NB4 (cell line): ENCODE results near the gene BRICD5.
A peak's percentile ranks its signal among the peaks of the same experiment; 100 is the strongest.

ENCODE experiments used
- DNase-seq: peaks from one replicate; pipeline ENCODE4 v3.0.0; 2010; ENCODE audit warnings: low read depth
- H3K4me3 ChIP-seq: one replicate; pipeline ENCODE4 v1.5.1; 2011; ENCODE audit warnings: mild to moderate bottlenecking, low read depth, low read length, moderate library complexity
- MYC ChIP-seq: IDR thresholded peaks from 2 replicates; pipeline ENCODE4 v1.6.1; 2011; ENCODE audit warnings: low read depth, low read length
- POLR2A ChIP-seq: IDR thresholded peaks from 2 replicates; pipeline ENCODE4 v1.6.1; 2011; ENCODE audit warnings: mild to moderate bottlenecking; ENCODE audit not compliant: insufficient read length; ENCODE audit errors: extremely low read depth
- TF ChIP-seq, protein P1 (sequence below): IDR thresholded peaks from one replicate; pipeline ENCODE4 v1.5.1; 2012; ENCODE audit warnings: low read depth, low read length
- TF ChIP-seq, protein P2 (sequence below): IDR thresholded peaks from 2 replicates; pipeline ENCODE4 v1.6.1; 2011; ENCODE audit warnings: low read depth, low read length

BRICD5 gene

DNA sequence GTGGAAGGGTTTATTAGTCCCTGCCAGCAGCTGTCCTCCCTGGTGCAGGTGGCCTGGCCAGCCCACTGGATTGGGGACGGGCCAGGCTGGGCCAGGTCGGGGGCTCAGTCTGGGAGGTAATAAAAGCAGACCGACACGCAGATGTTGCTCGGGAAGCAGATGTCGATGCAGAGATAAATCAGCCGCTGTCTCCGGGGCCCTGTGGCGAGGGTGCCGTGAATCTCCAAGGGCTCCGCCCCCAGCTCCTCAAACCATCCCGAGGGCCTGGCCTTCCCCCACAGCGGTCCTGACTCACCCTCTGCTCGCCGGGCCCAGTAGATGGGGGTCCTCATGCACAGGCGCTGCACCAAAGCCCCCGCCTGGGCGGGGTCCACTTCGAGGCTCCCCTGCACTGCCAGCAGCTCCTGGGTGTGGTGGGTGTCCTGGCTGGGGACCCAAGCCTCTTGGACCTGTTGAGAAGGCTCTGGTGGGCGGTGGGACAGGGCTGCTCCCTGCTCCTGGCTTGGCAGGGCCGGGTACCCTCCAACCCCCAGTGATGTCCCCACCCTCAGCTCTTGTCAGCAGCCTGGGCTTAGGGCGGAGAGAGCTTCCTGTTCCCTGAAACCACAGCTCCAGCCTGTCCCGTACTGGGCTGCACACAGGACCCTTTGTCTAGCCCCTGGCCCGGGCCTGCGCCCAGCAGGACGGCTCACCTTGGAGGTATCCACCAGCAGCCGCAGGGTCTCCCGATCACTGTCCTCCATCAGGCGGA lies 1.2 kb downstream of the BRICD5 start:
- no peak for DNase-seq
- H3K4me3 ChIP-seq: no peak overlapping the region
- TF ChIP-seq, protein P1, sequence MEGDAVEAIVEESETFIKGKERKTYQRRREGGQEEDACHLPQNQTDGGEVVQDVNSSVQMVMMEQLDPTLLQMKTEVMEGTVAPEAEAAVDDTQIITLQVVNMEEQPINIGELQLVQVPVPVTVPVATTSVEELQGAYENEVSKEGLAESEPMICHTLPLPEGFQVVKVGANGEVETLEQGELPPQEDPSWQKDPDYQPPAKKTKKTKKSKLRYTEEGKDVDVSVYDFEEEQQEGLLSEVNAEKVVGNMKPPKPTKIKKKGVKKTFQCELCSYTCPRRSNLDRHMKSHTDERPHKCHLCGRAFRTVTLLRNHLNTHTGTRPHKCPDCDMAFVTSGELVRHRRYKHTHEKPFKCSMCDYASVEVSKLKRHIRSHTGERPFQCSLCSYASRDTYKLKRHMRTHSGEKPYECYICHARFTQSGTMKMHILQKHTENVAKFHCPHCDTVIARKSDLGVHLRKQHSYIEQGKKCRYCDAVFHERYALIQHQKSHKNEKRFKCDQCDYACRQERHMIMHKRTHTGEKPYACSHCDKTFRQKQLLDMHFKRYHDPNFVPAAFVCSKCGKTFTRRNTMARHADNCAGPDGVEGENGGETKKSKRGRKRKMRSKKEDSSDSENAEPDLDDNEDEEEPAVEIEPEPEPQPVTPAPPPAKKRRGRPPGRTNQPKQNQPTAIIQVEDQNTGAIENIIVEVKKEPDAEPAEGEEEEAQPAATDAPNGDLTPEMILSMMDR: no peak
- TF ChIP-seq MYC (no peak), POLR2A (no peak)
- TF ChIP-seq, protein P2, sequence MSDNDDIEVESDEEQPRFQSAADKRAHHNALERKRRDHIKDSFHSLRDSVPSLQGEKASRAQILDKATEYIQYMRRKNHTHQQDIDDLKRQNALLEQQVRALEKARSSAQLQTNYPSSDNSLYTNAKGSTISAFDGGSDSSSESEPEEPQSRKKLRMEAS: no peak

DNA sequence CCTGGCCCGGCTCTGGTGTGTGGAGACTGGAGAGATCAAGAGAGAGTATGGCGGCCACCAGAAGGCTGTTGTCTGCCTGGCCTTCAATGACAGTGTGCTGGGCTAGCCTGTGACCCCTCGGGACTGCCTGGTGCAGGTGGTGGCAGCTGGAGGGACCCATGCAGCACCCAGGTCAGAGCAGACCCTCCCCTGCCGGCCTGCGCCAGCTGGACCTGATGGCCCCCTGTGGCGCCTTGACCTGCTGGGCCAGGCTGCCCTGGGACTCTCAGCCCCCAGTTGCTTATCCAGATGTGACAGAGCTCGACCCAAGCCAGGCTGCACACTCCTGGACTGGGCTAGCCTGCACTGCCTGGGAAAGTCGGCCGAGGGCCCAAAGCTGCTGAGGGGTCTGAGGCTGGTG lies 1.9 kb downstream of the BRICD5 start:
- H3K4me3 ChIP-seq: no peak overlapping the region
- DNase-seq: no peak
- no peak for TF ChIP-seq MYC

DNA sequence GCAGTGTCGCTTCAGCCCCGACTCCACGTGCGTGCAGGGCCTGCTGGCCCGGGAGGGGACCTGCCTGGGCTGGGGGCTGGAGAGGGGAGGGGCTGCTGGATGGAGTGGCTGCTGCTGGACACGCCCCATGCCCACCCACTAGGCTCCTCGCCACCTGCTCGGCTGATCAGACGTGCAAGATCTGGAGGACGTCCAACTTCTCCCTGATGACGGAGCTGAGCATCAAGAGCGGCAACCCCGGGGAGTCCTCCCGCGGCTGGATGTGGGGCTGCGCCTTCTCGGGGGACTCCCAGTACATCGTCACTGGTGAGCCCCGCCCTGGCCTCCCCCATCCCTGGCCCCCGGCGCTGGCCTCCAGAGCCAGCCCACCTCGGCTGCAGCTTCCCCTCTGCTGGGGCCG lies 2.4 kb downstream of the BRICD5 start:
- H3K4me3 ChIP-seq: no peak overlapping the region
- no peak for TF ChIP-seq POLR2A
- TF ChIP-seq, protein P2: no peak
- TF ChIP-seq, protein P1: no peak
- no peak for TF ChIP-seq MYC
- DNase-seq: no peak

DNA sequence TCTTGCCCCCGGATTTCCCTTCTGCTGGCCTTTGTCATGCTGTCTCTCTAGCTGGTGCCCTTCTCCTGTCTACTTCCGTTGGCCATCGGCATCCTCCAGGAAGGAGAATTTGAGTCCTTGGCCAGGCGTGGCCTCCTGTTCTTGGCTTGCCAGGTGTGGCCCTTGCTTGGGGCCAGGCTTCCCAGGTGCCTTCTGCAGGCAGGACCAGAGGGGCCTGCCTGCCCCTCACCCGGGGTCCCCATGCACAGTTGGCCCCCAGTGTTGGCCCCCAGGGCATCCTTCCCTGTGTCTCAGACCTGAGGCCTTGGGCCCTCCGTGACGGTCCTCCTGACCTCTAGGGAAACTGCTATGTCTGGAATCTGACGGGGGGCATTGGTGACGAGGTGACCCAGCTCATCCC lies 2.8 kb downstream of the BRICD5 start:
- no peak for DNase-seq
- no peak overlapping the region for H3K4me3 ChIP-seq
- no peak for TF ChIP-seq MYC
- no peak for TF ChIP-seq POLR2A
- TF ChIP-seq, protein P1: no peak
- TF ChIP-seq, protein P2: no peak

DNA sequence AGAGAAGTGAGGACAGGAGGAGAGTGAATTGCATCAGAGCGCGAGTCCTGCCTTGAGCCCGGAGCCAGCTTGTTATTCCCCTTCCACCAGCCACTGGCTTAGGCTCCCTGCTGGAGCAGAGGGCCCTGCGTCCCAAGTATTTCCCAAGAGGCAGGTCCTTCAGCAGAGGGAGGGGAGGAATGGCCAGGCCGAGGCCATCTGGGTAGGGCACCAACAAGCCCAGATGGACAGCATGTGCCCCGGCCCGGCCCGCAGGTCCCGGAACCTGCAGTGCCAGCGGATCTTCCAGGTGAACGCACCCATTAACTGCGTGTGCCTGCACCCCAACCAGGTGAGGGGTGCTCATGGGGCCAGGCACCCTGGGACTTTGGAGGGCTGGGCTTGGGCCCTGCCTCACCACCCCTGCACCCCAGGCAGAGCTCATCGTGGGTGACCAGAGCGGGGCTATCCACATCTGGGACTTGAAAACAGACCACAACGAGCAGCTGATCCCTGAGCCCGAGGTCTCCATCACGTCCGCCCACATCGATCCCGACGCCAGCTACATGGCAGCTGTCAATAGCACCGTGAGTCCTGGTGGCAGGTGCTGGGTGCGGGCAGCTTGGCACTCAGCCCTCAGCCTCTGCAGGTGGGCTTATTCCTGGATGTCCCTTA lies 3.8 kb downstream of the BRICD5 start:
- TF ChIP-seq, protein P1: no peak
- TF ChIP-seq MYC (no peak), POLR2A (no peak)
- TF ChIP-seq, protein P2: no peak
- H3K4me3 ChIP-seq: peak overlapping the region; percentile 47
- DNase-seq: peak; percentile 54

DNA sequence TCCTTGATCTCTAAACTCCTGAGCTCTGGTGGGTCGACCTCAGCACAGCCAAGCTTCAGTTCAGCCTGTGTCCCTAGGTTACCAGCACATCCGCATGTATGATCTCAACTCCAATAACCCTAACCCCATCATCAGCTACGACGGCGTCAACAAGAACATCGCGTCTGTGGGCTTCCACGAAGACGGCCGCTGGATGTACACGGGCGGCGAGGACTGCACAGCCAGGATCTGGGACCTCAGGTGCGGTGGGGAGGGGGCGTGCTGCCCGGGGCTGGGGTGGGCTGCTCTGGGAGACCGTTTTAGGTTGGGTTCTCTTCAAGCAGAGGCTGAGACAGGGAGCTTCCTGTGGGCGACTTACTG lies 4.3 kb downstream of the BRICD5 start:
- peak overlapping the region; percentile 94 for H3K4me3 ChIP-seq
- no peak for DNase-seq
- no peak for TF ChIP-seq POLR2A
- TF ChIP-seq, protein P2: no peak
- TF ChIP-seq, protein P1: no peak
- no peak for TF ChIP-seq MYC
